Activated T-cell treated with anti-CD3 and anti-CD28 coated beads, Interleukin-2, amount 50 U/mL, for 72 hours (primary cell): Measurements from ENCODE around the gene RBMS2. TPM values are rescaled to one million over a fixed set of nuclear protein-coding genes. Genes with fewer than 3 reads are reported as not detected.

Experiments used
- ATAC-seq, 2 donors: fragments of 150-1000 bp; cut with Tn5 transposase; replicated peaks in 1 of 2; 2 replicates each; pipeline ENCODE4 v1.10.0; 2021; ENCODE audit warnings: moderate library complexity in 2 of 2, mild to moderate bottlenecking in 1 of 2
- DNase-seq, 2 donors: peaks; one replicate each; pipeline ENCODE4 v3.0.0; 2021 to 2022; ENCODE audit warnings: mixed read lengths in 1 of 2
- H3K27ac Mint-ChIP-seq: one replicate; pipeline ENCODE4 v1.8.0; 2022; ENCODE audit warnings: mild to moderate bottlenecking, moderate library complexity, mixed read lengths
- H3K27me3 Mint-ChIP-seq: one replicate; pipeline ENCODE4 v1.8.0; 2022; ENCODE audit warnings: low read depth, mixed read lengths
- H3K36me3 Mint-ChIP-seq, 2 donors: one replicate each; pipeline ENCODE4 v1.8.0; 2022; ENCODE audit warnings: mixed read lengths in 2 of 2, mild to moderate bottlenecking in 1 of 2; ENCODE audit not compliant: insufficient read depth in 2 of 2
- H3K4me1 Mint-ChIP-seq: one replicate; pipeline ENCODE4 v1.8.0; 2022; ENCODE audit warnings: low read depth, mixed read lengths
- H3K4me3 Mint-ChIP-seq, 2 donors: one replicate each; pipeline ENCODE4 v1.8.0; 2022; ENCODE audit warnings: mild to moderate bottlenecking in 2 of 2, mixed read lengths in 2 of 2, moderate library complexity in 2 of 2
- H3K9me3 Mint-ChIP-seq, 2 donors: one replicate each; pipeline ENCODE4 v1.8.0; 2022; ENCODE audit warnings: mixed read lengths in 2 of 2
- total RNA-seq, 2 donors: library from RNA; stranded (reverse); gene quantifications; one replicate each; pipeline ENCODE4 v1.2.3, GENCODE V29; 2022

The RBMS2 gene
- total RNA-seq, 2 donors from 2014 or later: 7.9 to 12.7 TPM

DNA sequence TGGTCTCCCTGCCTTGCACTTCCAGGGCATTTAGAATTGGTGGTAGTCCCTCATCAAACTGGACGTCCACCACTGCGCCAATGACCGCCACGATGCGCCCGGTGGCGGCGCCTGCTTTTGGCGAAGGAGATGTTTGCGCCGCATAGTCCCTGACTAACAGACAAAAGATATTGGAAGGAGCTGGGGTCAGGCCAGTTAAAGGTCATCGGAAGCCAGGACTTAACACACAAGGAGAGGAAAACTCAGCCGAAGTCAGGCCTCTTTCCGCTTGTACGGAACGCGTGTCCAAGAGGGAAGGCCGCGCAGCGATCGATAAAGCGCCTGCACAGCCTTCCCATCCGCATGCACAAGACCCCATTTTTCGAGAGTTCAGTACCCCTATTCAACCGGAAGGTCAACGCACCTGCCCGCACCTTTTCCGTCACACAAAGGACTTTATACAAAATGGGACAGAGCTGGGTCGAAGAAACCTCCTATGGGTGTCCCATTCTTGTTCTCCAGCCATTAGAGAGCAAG is 123.6 kb downstream of the RBMS2 start:
- H3K9me3 Mint-ChIP-seq: no peaks in the 10 kb centered on the region
- H3K27me3 Mint-ChIP-seq: no peaks in the 10 kb centered on the region

More for the DNA sequence above, 123.6 kb downstream of the RBMS2 start:
- no peak for ATAC-seq
- Mint-ChIP-seq H3K4me3 (peak overlapping the region; percentile 88 to 97), H3K36me3 (peaks cover 21 to 34% of the 10 kb centered on the region in 2 donors), H3K27ac (peak overlapping the region; percentile 88), H3K4me1 (peaks cover 49% of the 10 kb centered on the region)
- peak in 1 of 2 donors; percentile 12 for DNase-seq

Other genes starting within 250 kb of the RBMS2 start
- gene CS, start 221.5 kb upstream of the RBMS2 start, total RNA-seq: 100 to 1,000 TPM; 261 to 319 TPM
- 100 to 1,000 TPM in 1 of 2 donors, 10 to 100 TPM in 1; 97.8 to 117 TPM for gene CNPY2, start 205.8 kb upstream of the RBMS2 start, total RNA-seq
- gene PAN2, start 187.8 kb upstream of the RBMS2 start, total RNA-seq: 100 to 1,000 TPM; 112 to 139 TPM
- 100 to 1,000 TPM in 1 of 2 donors, 10 to 100 TPM in 1; 79.5 to 138 TPM for gene IL23A, start 182.9 kb upstream of the RBMS2 start, total RNA-seq
- 100 to 1,000 TPM; 121 to 142 TPM for gene STAT2, start 161.7 kb upstream of the RBMS2 start, total RNA-seq
- under 1 TPM in 1 of 2 donors, not detected in 1; 0.28 TPM for gene APOF, start 159.0 kb upstream of the RBMS2 start, total RNA-seq
- 10 to 100 TPM; 44.1 to 61.6 TPM for gene TIMELESS, start 72.4 kb upstream of the RBMS2 start, total RNA-seq
- gene MIP, start 67.2 kb upstream of the RBMS2 start, total RNA-seq: not detected
- gene SPRYD4, start 53.2 kb upstream of the RBMS2 start, total RNA-seq: 1 to 10 TPM; 3.8 to 4.4 TPM
- 1 to 10 TPM; 4.3 to 7.2 TPM for gene GLS2, start 33.7 kb upstream of the RBMS2 start, total RNA-seq
- 100 to 1,000 TPM; 128 to 154 TPM for gene BAZ2A, start 108.5 kb downstream of the RBMS2 start, total RNA-seq
- gene ATP5F1B, start 124.2 kb downstream of the RBMS2 start, total RNA-seq: 100 to 1,000 TPM; 661 to 679 TPM
- gene PTGES3, start 166.5 kb downstream of the RBMS2 start, total RNA-seq: 100 to 1,000 TPM; 166 to 192 TPM
- 100 to 1,000 TPM; 903 to 922 TPM for gene NACA, start 203.5 kb downstream of the RBMS2 start, total RNA-seq
- 10 to 100 TPM; 84.5 to 96.4 TPM for gene PRIM1, start 230.5 kb downstream of the RBMS2 start, total RNA-seq
- 1 to 10 TPM; 6.6 to 7.3 TPM for gene HSD17B6, start 241.5 kb downstream of the RBMS2 start, total RNA-seq